ENCODE measurements around the gene CASP1.
"Not testable (repeated sequence)": the region's sequence is repeated elsewhere in the genome, so short reads cannot be mapped to it uniquely, and the experiment has no call there.

DNA sequence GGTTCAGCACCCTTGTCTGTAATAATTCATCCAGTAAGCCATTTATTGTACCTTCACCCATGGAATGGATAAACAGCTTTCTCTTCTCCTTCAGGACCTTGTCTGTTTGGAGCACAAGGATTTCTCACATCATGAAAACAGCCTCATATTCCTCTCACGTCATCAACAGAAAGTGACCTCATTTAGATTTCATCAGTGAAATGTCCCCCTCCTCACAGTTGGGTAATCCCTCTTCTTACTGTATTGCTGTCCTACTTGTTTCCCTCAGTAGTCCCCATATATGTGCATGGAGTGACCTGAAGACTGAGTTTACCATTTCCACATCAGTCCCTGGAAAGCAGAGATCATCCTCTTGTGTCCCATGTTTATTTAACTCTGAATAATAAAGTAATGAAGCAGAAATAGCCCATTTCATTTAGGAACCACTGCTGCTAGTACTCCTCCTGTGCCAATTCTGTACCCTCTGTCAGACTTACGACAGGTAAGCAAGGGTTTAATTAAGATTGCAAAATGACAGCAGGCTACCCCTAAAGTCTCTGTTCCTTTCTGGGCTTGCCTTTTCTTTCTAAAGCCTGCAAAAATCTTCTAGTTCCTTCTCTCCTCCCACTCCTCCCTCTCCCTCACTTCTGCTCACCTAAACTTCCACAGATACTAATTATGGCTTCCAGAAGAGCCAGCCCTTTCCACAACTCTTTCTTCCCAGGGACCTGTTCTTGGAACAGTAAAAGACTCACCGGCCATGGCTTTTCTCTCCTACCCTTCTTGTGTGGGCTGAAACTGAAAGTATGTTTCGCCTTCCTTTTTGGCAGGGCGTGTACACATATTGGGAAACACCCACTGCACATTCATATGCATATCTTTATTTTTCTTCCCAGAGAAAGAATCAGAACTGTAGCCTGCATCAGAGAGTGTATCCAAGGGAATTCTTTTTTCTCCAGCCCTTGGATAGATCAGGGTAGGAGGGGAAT is 9.9 kb upstream of the CASP1 start, which contains the start of gene CARD16:
- TF ChIP-seq POLR2A (IDR thresholded peaks at IDR 0.05; ENCODE audit: low read length) = peak; percentile 18
- TF ChIP-seq GATA1 (IDR thresholded peaks at IDR 0.05; ENCODE audit: low read depth, low read length) = not testable (repeated sequence)
